GM19328 (cell line): ENCODE measurements around the gene GAMT.

Experiments
- ATAC-seq: cut with Tn5 transposase; IDR thresholded peaks from one replicate; pipeline ENCODE4 v1.9.1; 2021; ENCODE audit warnings: mild to moderate bottlenecking, moderate library complexity; ENCODE audit not compliant: unreplicated experiment

The GAMT gene

DNA sequence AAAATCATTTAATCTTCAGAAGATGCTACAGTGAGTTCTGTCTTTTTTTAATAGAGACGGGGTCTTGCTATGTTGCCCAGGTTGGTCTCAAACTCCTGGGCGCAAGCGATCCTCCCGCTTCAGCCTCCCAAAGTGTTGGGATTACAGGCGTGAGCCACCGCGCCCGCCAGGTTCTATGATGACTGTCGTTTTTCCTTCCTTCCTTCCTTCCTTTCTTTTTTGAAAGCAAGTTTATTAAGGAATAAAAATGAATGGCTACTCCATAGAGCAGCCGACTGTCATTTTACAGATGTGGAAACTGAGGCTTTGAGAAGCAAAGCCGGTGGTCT is 511 bp upstream of the GAMT start:
- ATAC-seq, result no peak

DNA sequence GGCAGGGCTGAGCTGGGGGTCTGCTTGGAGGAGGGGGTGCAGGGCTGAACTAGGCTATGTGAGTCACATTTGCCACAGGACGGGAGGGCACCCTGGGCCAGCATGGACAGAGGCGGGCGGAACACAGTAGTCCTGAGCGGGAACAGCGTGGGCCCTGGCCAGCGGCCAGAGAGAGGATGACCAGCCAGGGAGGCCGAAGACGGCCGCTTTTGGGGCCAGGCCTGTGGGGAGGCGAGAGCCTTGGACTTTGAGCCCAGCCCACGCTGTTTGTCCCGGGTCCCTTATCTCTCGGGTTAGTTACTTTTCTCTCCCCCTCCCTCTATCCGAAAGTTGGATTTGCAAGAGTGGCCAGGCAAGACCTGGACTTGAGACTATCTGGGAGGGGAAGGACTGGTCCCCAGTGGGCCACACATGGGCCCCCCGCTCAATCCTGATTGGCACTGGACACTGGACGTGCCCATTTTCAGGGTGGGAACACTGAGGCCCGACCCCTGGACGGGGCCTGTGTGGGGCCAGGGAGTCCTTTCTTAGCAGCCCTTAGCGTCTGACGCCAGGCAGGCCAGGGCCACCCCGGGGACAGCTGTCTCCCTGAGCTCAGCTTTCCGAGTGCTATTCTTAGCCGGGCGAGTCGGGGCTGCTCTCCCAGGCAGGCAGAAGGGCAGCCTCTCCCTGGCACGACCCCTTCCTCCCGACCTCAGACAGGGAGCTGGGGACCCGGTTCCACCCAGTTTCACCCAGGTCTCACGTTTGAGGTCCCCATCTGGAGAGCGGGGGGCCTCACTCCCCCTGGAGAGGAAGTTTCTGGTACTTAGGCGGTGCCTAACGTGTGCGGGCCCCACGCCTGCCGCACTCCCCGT is 833 bp downstream of the GAMT start:
- no peak for ATAC-seq

- ATAC-seq, result no peak
Observed at GRCh38 chr19:1399745-1400144, 1.6 kb downstream of the GAMT start.

DNA sequence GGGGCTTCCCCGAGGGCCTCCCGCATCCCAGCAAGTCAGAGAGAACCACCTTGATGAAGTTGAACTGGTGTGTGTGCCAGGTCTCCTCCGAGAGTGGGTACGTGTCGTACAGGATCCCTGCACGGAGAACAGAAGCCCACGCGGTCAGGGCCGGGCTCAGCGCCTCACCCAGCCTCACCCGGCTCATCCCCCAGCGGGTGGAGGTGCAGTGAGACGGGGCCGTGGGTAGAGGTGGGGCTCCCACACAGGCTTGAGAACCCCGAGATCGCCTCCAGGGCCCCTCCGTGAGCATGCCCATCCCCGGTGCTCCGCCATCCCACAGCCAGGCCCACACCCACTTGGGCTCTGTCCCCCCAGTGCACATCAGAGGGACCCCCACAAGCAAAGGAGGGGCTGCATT is 2.3 kb downstream of the GAMT start:
- no peak for ATAC-seq

DNA sequence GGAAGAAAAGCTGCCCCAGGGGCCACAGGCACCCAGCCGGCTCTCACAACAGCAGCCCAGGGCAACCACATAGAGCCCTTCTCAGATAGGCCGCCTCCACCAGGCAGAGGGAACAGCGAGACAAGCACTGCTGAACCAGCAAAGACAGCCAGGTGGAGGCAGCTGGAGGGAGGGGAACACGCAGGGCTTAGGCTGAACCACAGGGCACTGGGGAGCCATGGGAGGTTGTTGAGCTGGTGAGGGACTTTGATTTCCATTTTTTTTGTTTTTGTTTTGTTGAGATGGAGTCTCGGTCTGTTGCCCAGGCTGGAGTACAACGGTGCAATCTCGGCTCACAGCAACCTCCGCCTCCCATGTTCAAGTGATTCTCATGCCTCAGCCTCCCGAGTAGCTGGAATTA is 3.5 kb downstream of the GAMT start:
- ATAC-seq, result no peak

- ATAC-seq, result no peak
Observed at GRCh38 chr19:1396768-1397679, 4.3 kb downstream of the GAMT start.

GRCh38 chr19:1396019-1396767 is 5.1 kb downstream of the GAMT start:
- ATAC-seq, result no peak

DNA sequence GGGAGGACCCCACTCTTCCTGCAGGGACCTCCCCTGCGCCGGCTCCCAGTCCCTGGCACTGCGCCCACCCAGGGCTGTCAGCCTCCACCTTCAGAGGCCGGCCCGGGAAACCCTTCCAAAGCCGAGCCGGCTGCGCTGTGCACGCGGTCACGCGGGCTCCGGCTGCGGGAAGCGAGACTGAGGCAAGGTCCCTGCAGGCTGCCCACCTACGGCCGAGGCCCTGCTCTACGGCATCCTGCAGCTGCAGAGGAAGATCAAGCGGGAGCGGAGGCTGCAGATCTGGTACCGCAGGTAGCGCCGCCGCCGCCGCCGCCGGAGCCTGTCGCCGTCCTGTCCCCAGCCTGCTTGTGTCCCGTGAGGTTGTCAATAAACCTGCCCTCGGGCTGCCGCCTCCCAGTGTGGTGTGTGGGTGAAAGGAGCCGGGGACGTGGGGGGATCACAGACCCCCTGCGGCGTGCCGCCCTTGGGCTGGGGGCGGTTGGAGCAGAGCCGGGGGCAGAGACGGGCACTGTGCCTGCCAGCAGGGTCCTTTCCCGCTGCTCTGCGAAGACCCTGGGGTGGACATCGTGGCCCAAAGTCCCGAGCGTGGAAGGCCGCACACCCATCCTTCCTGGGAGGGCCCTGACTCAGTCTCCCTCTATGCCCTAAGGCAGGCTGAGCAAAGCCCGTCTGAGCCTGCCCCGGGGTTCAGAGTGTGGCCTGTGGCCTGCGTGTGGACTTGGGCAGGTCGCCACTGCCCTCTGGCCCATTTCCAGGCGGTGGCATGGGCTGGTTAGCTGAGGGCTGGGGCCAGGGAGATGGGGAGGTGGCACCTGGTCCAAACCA is 5.9 kb downstream of the GAMT start:
- ATAC-seq, result no peak

GRCh38 chr19:1394252-1395193 is 6.8 kb downstream of the GAMT start:
- no peak for ATAC-seq

DNA sequence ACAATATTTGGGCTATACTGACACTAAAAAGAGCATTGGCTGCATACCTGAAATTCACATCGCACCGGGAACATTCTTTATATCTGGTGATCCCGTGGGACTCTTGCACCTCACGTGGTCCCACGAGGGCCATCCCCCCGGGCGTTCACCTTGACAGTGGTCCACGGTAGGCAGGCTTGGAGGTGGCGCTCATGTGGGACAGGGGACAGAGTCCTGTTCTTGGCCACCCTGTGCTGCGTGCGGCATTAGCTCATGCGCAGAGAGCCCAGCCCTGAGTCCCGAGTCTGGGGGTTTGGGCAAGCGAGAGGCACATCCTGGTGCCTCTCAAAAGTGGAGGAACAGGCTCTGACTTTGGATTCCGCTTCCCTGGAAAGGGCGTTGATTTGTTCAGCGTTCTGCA is 7.5 kb downstream of the GAMT start:
- no peak for ATAC-seq

GRCh38 chr19:1392939-1393530 is 8.3 kb downstream of the GAMT start:
- ATAC-seq, result no peak

DNA sequence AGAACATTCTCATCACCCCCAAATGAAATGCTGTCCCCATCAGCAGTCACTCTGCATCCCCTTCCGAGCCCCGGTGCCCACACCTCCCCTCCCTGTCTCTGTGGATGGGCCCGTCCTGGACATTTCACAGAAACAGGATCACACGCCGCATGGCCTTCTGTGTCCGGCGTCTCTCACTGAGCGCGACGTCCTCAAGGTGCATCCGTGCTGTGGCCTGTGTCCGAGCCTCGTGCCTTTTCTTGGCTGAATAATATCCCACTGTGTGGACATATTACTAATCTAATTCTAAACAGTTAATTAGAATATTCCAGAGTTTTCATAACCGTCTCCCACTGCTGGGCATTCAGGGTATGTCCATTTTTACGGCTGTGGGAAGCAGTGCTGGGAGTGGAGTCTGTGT is 8.9 kb downstream of the GAMT start:
- no peak for ATAC-seq

GRCh38 chr19:1390890-1391423 is 10.4 kb downstream of the GAMT start:
- no peak for ATAC-seq

- no peak for ATAC-seq
Observed at GRCh38 chr19:1389033-1389940, 12.1 kb downstream of the GAMT start.

- ATAC-seq, result no peak
Observed at GRCh38 chr19:1388637-1389026, 12.7 kb downstream of the GAMT start.

DNA sequence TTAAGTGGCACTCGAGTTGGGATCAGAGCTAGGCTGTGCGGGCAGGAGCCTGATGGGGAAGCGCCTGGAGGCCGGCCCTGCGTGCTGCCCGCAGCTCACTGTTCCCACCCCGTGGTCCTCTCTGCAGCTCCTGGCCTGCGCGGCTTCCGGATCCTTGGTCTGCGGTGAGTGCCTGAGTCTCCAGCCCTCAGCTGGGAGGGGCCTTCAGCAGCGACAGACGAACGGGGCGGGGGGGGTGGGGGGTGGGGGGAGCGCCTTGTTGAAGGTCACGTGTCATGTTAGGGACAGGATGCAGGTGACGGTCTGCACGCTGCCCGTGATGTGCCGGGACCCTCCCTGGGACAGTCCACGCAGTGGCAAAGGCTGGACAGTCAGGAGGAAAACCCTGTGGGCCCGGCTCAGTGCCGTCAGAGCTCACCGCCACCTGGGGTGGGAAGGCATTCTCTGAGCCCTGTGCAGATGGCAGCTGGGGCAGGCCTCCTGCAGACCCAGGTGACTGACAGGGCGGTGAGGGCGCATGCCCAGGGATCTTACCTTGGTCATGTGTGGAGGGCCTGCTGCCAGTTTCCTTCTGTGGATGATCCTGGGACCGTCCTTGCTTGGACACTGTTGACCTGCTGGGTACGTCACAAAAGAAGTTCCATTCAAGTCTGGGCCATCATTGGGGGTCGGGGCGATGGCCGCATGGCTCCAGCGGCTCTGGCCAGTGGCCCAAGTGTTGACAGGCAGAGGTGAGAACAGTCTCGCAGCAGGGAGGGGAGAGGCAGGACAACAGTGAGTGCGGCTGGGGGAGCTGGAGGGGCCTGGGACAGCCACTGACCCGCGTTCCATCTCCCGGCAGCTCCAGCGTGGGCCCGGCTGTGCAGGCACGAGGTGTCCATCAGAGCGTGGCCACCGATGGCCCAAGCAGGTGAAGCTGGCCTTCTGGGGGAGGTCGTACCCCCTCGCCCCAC is 13.4 kb downstream of the GAMT start:
- ATAC-seq, result no peak
